ENCODE data around the gene NCKAP5.

GRCh38 chr2:132979339-132980093 lies 588.7 kb downstream of the NCKAP5 start:
- no peak for TF ChIP-seq RAD21 (IDR thresholded peaks at IDR 0.05)
- no peak for TF ChIP-seq ATF3 (IDR thresholded peaks at IDR 0.05)
- TF ChIP-seq CTCF (IDR thresholded peaks at IDR 0.05; ENCODE audit: low read depth, low read length, missing input control) = no peak
- no peak for TF ChIP-seq YY1 (IDR thresholded peaks at IDR 0.05)
